ENCODE results near the gene GBGT1.
A peak's percentile ranks its signal among the peaks of the same experiment; 100 is the strongest.
"Not testable (repeated sequence)": the region's sequence is repeated elsewhere in the genome, so short reads cannot be mapped to it uniquely, and the experiment has no call there.

GBGT1 gene

DNA sequence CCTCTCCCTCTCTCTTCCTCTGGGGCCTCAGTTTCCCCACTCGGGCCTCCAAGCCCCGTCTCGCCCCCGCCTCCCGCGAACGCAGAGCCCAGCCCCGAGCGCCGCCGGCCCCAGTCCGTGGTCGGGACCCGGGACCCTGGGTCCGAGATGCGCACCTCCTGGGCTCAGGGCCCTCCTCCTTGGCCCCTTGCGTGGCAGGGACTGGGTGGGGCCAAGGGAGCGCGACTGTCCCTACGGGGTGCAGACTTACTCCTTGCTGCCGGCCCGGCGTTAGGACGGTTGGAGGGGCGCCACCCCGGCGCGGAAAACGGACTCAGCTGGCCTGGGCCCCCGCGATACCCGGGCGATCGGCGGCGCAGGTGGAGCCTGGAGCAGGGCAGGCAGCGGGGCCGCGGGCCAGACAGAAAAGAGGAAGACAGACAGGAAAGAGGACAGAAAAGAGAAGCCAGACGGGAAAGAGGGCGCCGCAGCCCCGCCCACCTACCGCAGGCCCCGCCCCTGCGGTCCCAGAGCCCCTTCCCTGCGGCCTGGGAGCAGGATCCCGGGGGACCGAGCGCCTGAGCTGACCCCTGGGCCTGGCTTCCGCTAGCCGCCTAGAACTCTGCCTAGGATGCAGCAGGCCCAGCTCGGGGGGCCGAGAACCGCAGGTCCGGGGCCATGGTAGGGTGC, at the start of gene GBGT1:
Gene GBGT1, minus strand, starts transcription at position 411 of the 669 bp plus-strand sequence. CDS start 1,502 bp downstream, outside the sequence.
- ATAC-seq (ENCODE audit: low read depth), result peak; percentile 49
- DNase-seq (ENCODE audit: low spot score), result no peak

DNA sequence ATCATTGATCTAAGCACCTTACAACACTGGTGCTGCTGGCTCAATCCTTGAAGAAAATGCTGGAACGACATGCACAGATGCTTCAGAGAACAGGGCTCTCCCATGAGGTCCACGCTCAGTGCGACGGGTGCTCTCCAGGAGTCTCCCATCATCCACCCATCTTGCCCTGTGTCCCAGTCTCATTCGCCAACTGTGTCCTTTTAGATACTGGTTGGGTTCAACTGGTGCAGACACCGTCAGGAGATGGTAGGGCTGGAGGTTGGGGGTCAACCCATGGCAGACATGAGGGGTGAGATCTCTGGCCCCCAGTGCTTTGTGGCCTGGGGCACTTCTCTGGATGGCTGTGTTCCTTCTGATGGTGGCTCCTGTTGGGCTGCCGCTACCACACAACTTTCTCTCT, 46.9 kb upstream of the GBGT1 start:
- Histone ChIP-seq H3K4me1 (ENCODE audit: insufficient read depth, poor library complexity, severe bottlenecking) (peaks cover 4% of the 10 kb centered on the region), H3K9me3 (ENCODE audit: severe bottlenecking) (peaks cover 6% of the 10 kb centered on the region), H3K36me3 (ENCODE audit: low read depth) (no peaks in the 10 kb centered on the region), H3K27ac (ENCODE audit: poor library complexity, severe bottlenecking) (no peak overlapping the region), H3K4me3 (ENCODE audit: severe bottlenecking) (no peak overlapping the region), H3K27me3 (ENCODE audit: insufficient read depth, poor library complexity, severe bottlenecking) (peaks cover 26% of the 10 kb centered on the region)
- TF ChIP-seq, protein P1, sequence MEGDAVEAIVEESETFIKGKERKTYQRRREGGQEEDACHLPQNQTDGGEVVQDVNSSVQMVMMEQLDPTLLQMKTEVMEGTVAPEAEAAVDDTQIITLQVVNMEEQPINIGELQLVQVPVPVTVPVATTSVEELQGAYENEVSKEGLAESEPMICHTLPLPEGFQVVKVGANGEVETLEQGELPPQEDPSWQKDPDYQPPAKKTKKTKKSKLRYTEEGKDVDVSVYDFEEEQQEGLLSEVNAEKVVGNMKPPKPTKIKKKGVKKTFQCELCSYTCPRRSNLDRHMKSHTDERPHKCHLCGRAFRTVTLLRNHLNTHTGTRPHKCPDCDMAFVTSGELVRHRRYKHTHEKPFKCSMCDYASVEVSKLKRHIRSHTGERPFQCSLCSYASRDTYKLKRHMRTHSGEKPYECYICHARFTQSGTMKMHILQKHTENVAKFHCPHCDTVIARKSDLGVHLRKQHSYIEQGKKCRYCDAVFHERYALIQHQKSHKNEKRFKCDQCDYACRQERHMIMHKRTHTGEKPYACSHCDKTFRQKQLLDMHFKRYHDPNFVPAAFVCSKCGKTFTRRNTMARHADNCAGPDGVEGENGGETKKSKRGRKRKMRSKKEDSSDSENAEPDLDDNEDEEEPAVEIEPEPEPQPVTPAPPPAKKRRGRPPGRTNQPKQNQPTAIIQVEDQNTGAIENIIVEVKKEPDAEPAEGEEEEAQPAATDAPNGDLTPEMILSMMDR (IDR thresholded peaks at IDR 0.05; ENCODE audit: poor library complexity, severe bottlenecking), result no peak
- ATAC-seq (ENCODE audit: low read depth) (no peak), DNase-seq (ENCODE audit: low spot score) (no peak)

More for the DNA sequence above, at the start of gene GBGT1:
- TF ChIP-seq, protein P1 (IDR thresholded peaks at IDR 0.05; ENCODE audit: poor library complexity, severe bottlenecking), result no peak
- Histone ChIP-seq H3K4me1 (ENCODE audit: insufficient read depth, poor library complexity, severe bottlenecking) (no peaks in the 10 kb centered on the region), H3K4me3 (ENCODE audit: severe bottlenecking) (peak within 1 kb of the TSS; percentile 42), H3K9me3 (ENCODE audit: severe bottlenecking) (no peaks in the 10 kb centered on the region), H3K27me3 (ENCODE audit: insufficient read depth, poor library complexity, severe bottlenecking) (peaks cover 7% of the 10 kb centered on the region), H3K27ac (ENCODE audit: poor library complexity, severe bottlenecking) (no peak within 1 kb of the TSS), H3K36me3 (ENCODE audit: low read depth) (no peaks in the 10 kb centered on the region)

DNA sequence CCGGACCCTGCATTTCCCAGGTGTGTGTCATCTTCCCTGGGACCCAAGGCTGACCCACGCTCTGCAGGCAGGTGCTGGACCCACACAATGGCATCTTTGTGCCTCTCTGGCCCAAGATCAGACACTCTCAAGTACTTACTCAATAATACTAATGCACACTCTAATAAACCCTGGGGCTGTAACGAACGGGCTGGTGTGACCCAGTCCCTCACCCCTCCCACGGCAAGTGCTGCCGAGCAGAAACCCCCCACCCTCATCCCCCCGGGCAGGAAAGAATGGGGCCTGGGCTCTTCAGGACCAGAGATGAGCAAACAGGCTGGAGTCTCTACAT, 46.5 kb upstream of the GBGT1 start:
- no peak for DNase-seq (ENCODE audit: low spot score)
- ATAC-seq (ENCODE audit: low read depth), result peak; percentile 36; the same call in 2 of the 3 replicates
- Histone ChIP-seq H3K4me1 (ENCODE audit: insufficient read depth, poor library complexity, severe bottlenecking) (peaks cover 4% of the 10 kb centered on the region), H3K36me3 (ENCODE audit: low read depth) (no peaks in the 10 kb centered on the region), H3K27ac (ENCODE audit: poor library complexity, severe bottlenecking) (no peak overlapping the region), H3K4me3 (ENCODE audit: severe bottlenecking) (no peak overlapping the region), H3K27me3 (ENCODE audit: insufficient read depth, poor library complexity, severe bottlenecking) (peaks cover 26% of the 10 kb centered on the region), H3K9me3 (ENCODE audit: severe bottlenecking) (peaks cover 3% of the 10 kb centered on the region)
- TF ChIP-seq, protein P1 (IDR thresholded peaks at IDR 0.05; ENCODE audit: poor library complexity, severe bottlenecking), result no peak

DNA sequence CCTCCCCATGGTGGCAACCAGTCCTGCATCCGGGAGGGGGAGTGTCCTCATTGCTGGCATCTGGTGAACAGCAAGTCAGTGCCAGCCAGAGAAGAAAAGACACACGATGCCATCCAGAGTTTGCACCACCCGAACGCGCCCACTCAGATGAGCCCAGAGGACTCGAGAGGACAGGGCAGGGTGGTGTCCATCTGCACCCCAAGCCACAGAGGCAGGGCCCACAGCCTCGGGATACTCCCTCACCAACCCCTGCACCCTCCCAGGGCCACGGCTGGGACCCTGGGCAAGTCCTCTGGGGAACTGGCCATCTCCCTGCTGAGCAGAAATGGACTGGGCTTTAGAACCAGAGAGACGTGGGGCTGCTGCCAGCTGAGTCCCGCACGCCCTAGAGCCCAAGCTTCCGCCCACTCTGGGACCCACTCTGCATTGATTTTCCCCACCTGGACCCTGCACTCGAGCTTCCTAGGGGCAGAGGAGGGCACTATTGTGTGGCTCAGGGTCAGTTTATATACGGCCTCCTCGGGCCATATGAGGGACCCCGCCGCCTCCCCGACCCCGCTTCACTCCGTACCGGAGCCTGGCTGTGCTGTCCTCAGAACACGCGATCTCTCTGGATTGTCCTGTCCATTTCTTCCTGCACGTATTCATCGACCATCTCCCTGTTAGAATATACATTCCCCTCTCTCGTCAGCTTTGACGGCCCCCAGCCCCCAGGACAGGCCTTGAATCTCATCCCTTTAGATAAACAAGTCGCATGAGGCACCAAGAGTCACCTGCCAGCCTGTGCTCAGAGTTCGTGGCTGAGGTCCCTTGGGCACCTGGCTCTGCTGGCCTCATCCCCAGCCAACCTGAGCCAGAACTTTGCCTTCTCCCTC, 45.9 kb upstream of the GBGT1 start:
- not testable (repeated sequence) for DNase-seq (ENCODE audit: low spot score); H3K36me3 ChIP-seq (ENCODE audit: low read depth); H3K4me1 ChIP-seq (ENCODE audit: insufficient read depth, poor library complexity, severe bottlenecking); H3K9me3 ChIP-seq (ENCODE audit: severe bottlenecking); ATAC-seq (ENCODE audit: low read depth); H3K27ac ChIP-seq (ENCODE audit: poor library complexity, severe bottlenecking); H3K4me3 ChIP-seq (ENCODE audit: severe bottlenecking)
- H3K27me3 ChIP-seq (ENCODE audit: insufficient read depth, poor library complexity, severe bottlenecking), result peaks cover 26% of the 10 kb centered on the region

DNA sequence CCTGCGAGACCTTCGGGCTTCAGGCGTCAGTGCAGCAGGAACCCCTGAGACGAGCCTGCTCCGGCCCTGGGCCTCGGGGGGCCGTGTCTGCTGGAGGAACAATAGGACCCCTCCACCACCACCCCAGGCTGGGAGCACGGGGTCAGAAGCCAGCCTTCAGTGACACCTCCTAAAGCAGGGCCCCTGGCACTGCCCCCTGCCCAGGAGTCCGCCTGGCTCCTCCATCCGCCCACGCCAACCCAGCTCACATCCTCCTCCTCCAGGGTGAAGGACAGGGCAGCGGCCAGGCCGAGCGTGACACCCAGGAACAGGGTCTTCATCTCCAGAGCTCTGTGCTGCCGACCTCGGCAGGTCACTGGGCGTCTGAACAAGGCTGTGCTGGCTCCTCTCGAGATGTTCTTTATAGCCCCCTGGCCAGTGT, 45.2 kb upstream of the GBGT1 start, which contains the start of gene OBP2B:
Gene OBP2B, minus strand, starts transcription at position 371 of the 421 bp plus-strand sequence. Its CDS starts 51 bp downstream, at position 320.
- H3K4me3 ChIP-seq (ENCODE audit: severe bottlenecking); H3K27ac ChIP-seq (ENCODE audit: poor library complexity, severe bottlenecking); H3K36me3 ChIP-seq (ENCODE audit: low read depth); H3K4me1 ChIP-seq (ENCODE audit: insufficient read depth, poor library complexity, severe bottlenecking); H3K9me3 ChIP-seq (ENCODE audit: severe bottlenecking); ATAC-seq (ENCODE audit: low read depth); DNase-seq (ENCODE audit: low spot score): not testable (repeated sequence)
- H3K27me3 ChIP-seq (ENCODE audit: insufficient read depth, poor library complexity, severe bottlenecking), result peaks cover 31% of the 10 kb centered on the region

DNA sequence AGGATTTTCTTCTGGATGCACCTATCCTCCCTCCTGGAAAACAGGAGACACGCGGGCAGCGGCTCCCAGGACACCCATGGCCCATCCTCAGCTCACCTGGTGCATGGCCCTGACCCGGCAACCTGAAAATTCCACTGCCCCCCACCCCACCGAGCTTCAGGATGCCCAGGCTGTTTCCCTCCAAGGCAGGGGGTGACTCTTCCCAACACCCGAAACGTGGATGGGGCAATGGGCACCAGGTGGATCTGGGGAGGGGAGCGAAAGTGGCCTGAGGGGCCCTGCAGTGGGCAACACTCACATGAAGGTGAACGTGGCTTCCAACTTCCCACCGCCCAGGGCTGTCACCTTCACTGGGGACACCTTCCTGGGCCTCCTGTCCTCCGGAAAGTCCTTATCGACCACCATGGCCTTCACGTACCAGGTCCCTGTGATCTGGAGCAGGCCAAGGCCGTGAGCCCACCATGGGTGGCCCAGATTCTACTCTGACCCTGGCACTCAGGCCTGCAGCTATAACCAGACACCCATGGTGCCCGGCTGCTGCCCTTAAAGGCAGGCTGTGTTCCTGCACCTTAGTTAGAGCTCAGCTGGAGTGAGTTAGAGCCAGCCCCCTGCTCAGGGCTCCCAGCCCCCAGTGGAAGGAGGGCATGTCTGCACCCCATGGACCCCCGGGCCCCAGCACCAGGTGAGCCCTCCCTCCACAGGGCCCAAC, 44.6 kb upstream of the GBGT1 start:
- H3K9me3 ChIP-seq (ENCODE audit: severe bottlenecking); DNase-seq (ENCODE audit: low spot score); H3K36me3 ChIP-seq (ENCODE audit: low read depth); H3K27ac ChIP-seq (ENCODE audit: poor library complexity, severe bottlenecking); H3K4me1 ChIP-seq (ENCODE audit: insufficient read depth, poor library complexity, severe bottlenecking); ATAC-seq (ENCODE audit: low read depth); H3K4me3 ChIP-seq (ENCODE audit: severe bottlenecking): not testable (repeated sequence)
- H3K27me3 ChIP-seq (ENCODE audit: insufficient read depth, poor library complexity, severe bottlenecking), result peaks cover 35% of the 10 kb centered on the region

All from RWPE2 (cell line).